Measurements from ENCODE around the gene MEN1. TPM values are rescaled to one million over a fixed set of nuclear protein-coding genes. Genes with fewer than 3 reads are reported as not detected.

MEN1 gene
- total and polyA plus RNA-seq, 8 donors, result 26.9 to 46.5 (median 37.0) TPM

DNA sequence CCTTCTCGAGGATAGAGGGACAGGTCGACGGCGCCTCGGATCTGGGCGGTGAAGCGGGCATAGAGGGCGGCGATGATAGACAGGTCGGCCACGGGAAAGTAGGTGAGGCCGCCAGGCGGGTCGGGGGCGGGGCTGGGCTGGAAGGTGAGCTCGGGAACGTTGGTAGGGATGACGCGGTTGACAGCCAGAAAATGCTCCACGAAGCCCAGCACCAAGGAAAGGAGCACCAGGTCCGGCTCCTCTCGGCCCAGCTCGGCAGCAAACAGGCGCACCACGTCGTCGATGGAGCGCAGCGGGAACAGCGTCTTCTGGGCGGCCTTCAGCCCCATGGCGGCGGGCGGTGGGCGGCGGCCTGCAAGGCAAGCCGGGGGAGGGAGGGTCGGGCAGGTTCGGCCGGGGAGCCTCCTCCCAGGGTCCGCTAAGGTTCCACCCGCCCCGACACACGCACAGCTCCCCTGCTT lies 540 bp downstream of the MEN1 start:
- Histone ChIP-seq H3K27ac (peak overlapping the region; percentile 17 to 65), H3K4me3 (peak overlapping the region; percentile 77 to 91), H3K4me1 (peaks cover 6 to 20% of the 10 kb centered on the region in 2 donors), H3K36me3 (peaks cover 0 to 26% of the 10 kb centered on the region in 2 donors), H3K27me3 (no peaks in the 10 kb centered on the region), H3K9me3 (no peaks in the 10 kb centered on the region)
- intact Hi-C loops (cut with DNase I), result no loop called here
- ATAC-seq (peak; percentile 62), DNase-seq (peak in 1 of 4 donors; percentile 41)
- TF ChIP-seq, protein P1, sequence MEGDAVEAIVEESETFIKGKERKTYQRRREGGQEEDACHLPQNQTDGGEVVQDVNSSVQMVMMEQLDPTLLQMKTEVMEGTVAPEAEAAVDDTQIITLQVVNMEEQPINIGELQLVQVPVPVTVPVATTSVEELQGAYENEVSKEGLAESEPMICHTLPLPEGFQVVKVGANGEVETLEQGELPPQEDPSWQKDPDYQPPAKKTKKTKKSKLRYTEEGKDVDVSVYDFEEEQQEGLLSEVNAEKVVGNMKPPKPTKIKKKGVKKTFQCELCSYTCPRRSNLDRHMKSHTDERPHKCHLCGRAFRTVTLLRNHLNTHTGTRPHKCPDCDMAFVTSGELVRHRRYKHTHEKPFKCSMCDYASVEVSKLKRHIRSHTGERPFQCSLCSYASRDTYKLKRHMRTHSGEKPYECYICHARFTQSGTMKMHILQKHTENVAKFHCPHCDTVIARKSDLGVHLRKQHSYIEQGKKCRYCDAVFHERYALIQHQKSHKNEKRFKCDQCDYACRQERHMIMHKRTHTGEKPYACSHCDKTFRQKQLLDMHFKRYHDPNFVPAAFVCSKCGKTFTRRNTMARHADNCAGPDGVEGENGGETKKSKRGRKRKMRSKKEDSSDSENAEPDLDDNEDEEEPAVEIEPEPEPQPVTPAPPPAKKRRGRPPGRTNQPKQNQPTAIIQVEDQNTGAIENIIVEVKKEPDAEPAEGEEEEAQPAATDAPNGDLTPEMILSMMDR (IDR thresholded peaks at IDR 0.05), result no peak

GRCh38 chr11:64805481-64805880 lies 4.9 kb downstream of the MEN1 start:
- ATAC-seq (no peak), DNase-seq (no peak)
- H3K27me3 ChIP-seq, result no peaks in the 10 kb centered on the region
- no peak overlapping the region for H3K27ac ChIP-seq
- intact Hi-C loops (cut with DNase I), result no loop called here
- TF ChIP-seq, protein P1 (IDR thresholded peaks at IDR 0.05), result no peak
- H3K4me1 ChIP-seq, result peaks cover 13 to 50% of the 10 kb centered on the region in 2 donors
- no peaks in the 10 kb centered on the region for H3K9me3 ChIP-seq
- no peak overlapping the region for H3K4me3 ChIP-seq
- H3K36me3 ChIP-seq, result peaks cover 0 to 32% of the 10 kb centered on the region in 2 donors

- no peaks in the 10 kb centered on the region for H3K9me3 ChIP-seq
- peaks cover 0 to 39% of the 10 kb centered on the region in 2 donors for H3K36me3 ChIP-seq
- H3K4me1 ChIP-seq, result peaks cover 12 to 51% of the 10 kb centered on the region in 2 donors
- H3K27ac ChIP-seq, result peak overlapping the region in 1 of 2 donors; percentile 83
- intact Hi-C loops (cut with DNase I), result no loop called here
- no peaks in the 10 kb centered on the region for H3K27me3 ChIP-seq
- DNase-seq (no peak), ATAC-seq (no peak)
- TF ChIP-seq, protein P1 (IDR thresholded peaks at IDR 0.05), result no peak
- no peak overlapping the region for H3K4me3 ChIP-seq
These were observed 5.8 kb downstream of the MEN1 start for GRCh38 chr11:64804346-64805210.

DNA sequence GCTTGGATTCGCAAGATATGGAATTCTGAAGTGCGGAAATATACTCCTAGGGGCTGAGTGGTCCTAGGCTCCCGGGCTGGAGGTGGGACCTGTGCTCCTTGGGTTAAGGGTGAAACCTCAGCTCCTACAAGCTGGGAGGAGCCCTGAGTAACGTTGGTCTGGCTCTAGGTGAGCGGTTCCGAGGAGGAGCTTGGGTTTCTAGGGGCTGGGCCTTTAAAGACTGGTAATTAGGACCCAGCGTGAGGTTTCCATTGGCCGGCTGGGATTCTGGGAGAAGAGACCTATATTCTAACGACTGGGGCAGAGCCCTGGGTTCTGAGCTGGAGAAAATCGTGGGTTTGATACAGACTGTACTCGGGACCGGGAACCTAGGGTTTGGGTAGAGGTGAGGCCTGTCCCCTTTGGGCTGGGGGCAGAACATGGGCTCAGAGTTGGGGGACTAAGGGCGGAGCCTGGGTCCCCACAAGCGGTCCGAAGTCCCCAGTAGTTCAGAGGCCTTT lies 6.5 kb downstream of the MEN1 start:
- intact Hi-C loops (cut with DNase I), result no loop called here
- peaks cover 8 to 45% of the 10 kb centered on the region in 2 donors for H3K4me1 ChIP-seq
- no peaks in the 10 kb centered on the region for H3K9me3 ChIP-seq
- peak overlapping the region; percentile 68 to 83 for H3K27ac ChIP-seq
- DNase-seq (no peak), ATAC-seq (peak; percentile 14)
- H3K27me3 ChIP-seq, result no peaks in the 10 kb centered on the region
- H3K4me3 ChIP-seq, result peak overlapping the region; percentile 51 to 65
- peaks cover 0 to 46% of the 10 kb centered on the region in 2 donors for H3K36me3 ChIP-seq
- TF ChIP-seq, protein P1 (IDR thresholded peaks at IDR 0.05), result no peak
